Measurements from ENCODE around the gene SUN1.

SUN1 gene

GRCh38 chr7:891805-892204 lies 59.5 kb downstream of the SUN1 start:
- DNase-seq (ENCODE audit: low read depth): no peak

GRCh38 chr7:892648-893593 lies 60.6 kb downstream of the SUN1 start:
- no peak for DNase-seq (ENCODE audit: low read depth)

GRCh38 chr7:893686-894085 lies 61.4 kb downstream of the SUN1 start:
- DNase-seq (ENCODE audit: low read depth): no peak

GRCh38 chr7:894164-894867 lies 62.0 kb downstream of the SUN1 start:
- DNase-seq (ENCODE audit: low read depth): no peak

GRCh38 chr7:894927-895450 lies 62.7 kb downstream of the SUN1 start:
- DNase-seq (ENCODE audit: low read depth): no peak

GRCh38 chr7:895451-896052 lies 63.3 kb downstream of the SUN1 start:
- DNase-seq (ENCODE audit: low read depth): no peak

- DNase-seq (ENCODE audit: low read depth): no peak
Measured at GRCh38 chr7:896346-897075, 64.2 kb downstream of the SUN1 start.

GRCh38 chr7:897086-897485 lies 64.8 kb downstream of the SUN1 start:
- DNase-seq (ENCODE audit: low read depth): no peak

- no peak for DNase-seq (ENCODE audit: low read depth)
Measured at GRCh38 chr7:897771-898376, 65.6 kb downstream of the SUN1 start.

GRCh38 chr7:898460-898854 lies 66.2 kb downstream of the SUN1 start:
- DNase-seq (ENCODE audit: low read depth): no peak

GRCh38 chr7:898855-899681 lies 66.8 kb downstream of the SUN1 start:
- no peak for DNase-seq (ENCODE audit: low read depth)

GRCh38 chr7:899806-900205 lies 67.5 kb downstream of the SUN1 start:
- DNase-seq (ENCODE audit: low read depth): no peak

GRCh38 chr7:900331-901040 lies 68.2 kb downstream of the SUN1 start:
- no peak for DNase-seq (ENCODE audit: low read depth)

GRCh38 chr7:901041-901387 lies 68.7 kb downstream of the SUN1 start:
- DNase-seq (ENCODE audit: low read depth): no peak

- peak; percentile 85 for DNase-seq (ENCODE audit: low read depth)
Measured at GRCh38 chr7:901388-902154, 69.3 kb downstream of the SUN1 start.

GRCh38 chr7:902996-903395 lies 70.7 kb downstream of the SUN1 start:
- no peak for DNase-seq (ENCODE audit: low read depth)

- no peak for DNase-seq (ENCODE audit: low read depth)
Measured at GRCh38 chr7:903921-904755, 71.9 kb downstream of the SUN1 start.

- peak; percentile 46 for DNase-seq (ENCODE audit: low read depth)
Measured at GRCh38 chr7:904847-905246, 72.6 kb downstream of the SUN1 start.
